SW 1271 (cell line): ENCODE results near the gene CDHR4.
"Not testable (repeated sequence)": the region's sequence is repeated elsewhere in the genome, so short reads cannot be mapped to it uniquely, and the experiment has no call there.

ENCODE experiments used
- DNase-seq, 2 experiments: peaks; one replicate each; lab custom pipeline; 2025; lab: John Stamatoyannopoulos, UW

CDHR4 gene, protein sequence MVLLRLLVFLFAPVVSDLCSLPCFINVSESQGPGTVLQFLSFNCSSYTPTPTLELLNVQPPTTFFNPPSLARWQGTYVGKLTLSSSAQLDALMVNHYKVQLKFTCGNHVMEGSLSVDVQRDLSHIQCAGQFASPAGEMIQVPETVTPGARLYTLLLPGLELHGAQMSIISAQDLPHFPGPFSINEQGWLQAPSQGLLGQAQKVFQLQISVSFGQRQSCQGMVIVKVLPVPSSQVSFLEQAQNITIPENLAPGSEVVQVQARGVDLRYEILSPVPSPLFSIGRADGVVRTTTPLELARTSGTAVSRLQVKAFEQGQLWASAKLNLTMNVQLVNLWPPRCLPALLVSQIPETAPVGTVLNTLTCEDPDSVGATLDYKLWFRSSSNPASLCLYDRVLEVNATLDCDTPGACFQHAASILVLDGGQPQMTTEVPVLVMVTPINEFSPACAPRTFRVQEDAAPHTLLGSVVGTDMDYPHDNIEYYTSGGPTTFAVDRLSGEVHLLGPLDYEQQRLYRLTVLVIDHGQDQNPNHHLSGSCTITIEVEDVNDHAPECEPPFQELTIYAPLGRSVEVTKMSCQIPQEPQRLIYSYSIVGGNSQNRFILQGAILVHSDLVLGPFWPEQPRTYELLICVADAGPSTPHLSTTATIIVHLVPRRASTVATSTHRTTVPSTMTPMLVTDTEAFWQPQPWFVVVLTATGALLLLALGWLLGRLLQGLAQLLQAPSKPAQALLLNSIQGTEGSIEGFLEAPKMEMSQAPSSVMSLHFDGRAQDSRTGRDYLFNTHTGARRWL

DNA sequence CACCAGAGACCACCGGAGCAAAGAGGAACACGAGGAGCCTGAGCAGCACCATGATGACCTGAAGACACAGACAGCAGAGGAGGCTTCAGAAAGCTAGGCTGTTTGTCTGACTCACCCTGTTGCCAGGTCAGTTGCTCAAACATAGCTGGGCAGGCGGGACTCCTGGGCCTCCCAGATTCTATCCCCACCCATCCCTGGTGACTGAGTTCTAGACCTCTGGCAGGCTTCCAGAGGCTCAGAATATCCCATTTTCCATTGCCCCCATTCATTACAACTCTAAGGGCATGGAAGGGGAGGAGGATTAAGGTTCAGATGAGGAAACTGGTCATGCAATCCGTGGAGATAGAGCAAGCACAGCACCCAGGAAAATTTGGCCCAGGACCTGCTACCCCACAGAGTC, at the start of gene CDHR4:
Gene CDHR4, minus strand, starts transcription at position 113 of the 400 bp plus-strand sequence. Its CDS starts 61 bp downstream, at position 52.
- DNase-seq, result peak in 1 of 2 experiments; percentile 4

DNA sequence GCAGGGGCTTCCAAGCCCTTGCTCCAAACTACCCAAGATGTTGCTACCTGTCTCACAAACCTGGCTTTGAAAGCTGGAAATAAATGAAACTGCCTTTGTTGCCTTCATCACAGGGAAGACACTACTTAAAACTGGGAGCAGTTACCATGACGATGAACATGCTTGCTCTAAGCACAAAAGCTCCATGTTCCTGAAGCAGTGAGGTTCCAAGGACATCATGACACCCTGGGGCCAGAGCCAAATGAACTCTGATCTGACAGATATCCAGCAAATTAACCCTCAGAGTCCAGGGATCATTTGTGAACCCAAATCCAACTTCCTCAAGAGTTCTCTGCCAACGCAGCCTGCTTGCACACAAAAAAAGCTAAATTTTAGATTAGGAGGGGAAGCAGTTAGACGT, 46.0 kb upstream of the CDHR4 start:
- DNase-seq, result no peak

DNA sequence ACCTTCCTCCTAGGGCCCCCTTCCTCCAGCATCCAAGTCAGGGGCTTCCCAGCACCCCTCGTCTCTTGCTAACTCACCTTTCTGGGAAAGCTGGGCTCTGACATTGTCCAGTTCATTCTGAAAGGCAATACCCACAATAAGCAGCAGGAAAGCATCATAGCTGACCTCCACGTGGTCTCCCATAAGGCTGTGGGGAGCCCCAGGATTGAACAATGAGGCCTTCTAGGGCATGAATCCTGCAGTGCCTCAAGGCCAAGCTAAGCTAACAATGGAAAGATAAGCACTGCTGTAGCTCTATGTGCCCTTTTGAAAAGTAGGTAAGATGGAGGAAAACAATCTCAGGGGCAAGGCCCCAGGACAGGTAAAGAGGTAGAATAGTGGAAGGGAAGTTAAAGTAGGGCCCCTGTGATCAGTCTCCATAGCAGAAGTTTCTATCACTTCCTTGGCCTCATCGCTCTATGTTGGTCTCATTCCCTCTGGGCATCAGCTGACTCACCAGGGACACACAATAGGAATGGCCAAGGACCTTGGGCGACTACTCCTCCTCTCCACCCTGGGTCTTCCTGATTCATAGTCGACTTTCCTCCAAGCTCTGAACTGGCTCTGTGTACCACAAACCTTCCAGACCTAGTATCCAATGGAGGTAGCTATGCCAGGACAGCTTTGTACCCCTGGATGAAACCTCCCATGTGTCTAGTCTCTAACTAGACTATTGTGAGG, 45.0 kb upstream of the CDHR4 start:
- DNase-seq, result no peak

DNA sequence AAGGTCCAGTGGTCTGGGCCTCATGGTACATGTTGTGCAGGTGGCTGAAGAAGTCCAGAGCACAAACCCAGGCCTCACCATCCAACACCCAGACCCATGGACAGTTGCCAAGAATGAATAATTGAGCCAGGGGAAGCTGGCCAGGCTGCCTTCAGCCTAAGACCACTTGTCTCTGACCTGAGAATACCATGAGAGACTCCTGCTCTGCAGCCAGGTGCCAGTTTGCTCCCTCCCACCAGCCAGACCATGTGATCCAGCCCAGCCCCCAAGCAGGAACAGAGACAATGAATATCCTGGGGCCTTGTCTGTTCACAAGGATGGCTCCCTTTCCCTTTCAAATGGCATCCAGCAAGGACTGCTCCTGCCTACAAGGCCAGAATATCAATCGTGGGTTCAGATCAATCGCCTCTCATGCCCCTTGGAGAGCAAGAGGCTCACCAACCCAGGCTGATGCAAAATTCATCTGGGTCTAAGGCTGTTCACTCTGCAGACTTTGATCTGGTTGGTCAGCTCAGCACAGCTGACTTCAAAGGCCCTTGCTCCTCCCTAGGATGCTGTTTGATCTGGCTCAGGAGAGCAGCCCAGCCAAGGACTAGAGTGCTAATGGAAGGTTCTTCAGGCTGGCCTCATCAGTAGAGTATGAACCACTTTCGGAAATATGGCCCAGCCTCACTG, 43.3 kb upstream of the CDHR4 start:
- no peak for DNase-seq

DNA sequence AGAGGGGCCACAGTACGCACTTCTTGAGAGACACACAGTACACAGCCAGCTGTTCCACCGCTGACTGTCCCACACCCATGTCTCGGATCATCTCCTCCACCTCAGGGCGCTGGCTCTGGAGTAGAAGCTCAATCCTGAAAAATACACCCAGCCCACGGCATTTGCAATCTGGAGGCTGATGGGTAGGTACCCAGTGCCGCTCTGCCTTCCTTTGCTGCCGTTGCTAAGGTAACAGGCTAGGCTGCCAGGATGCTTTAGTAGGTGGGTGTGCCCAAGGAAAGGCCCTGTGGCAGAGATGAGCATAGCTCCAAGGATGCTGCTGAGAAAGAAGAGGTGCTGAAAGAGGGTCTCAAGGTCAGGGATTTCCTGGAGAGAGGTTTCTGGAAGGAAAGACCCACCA, 42.1 kb upstream of the CDHR4 start:
- no peak for DNase-seq

DNA sequence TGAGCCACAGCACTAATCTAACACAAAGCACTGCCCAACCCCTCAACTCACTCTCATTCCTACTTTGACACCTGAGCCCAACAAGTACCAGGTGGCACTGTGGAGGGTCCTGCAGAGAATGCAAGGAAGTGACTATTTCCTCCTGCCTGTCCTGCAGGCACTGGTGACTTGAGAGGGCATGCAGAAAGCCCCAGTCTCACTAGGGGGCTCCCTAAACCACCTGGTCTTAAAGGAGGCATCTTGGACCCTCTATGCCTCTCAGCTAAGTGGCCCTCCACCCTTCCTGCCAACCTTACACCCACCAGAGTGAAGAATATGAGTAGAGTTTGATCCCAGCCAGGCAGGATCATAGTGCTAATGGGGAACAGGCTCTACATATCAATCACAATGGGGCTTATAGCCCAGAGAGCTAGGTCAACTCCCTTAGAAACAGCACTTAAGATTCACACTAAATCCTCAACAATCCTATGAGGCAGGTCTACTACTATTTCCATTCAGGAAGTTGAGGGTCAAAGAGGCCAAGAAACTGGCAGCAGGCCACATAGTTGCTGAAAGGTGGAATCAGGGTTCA, 41.5 kb upstream of the CDHR4 start:
- no peak for DNase-seq

DNA sequence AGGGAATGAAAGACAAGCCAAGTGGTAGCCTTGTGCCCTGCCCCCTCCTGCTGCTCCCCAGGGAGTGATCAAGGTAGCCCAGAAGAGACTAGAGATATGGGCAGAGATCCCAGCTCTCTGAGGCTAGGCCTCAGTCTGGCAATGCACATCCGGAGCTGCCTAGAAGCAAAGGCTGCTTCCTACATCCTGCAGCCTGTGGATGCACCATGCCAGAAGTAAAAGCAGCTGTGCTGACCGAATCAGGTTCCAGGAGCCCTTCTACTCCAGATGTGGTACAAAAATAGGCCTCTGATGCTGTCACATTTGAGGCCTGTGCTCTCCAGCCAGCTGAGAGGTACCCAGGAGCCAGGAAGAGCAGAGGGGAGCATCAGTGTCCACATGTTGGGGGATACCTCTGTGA, 40.7 kb upstream of the CDHR4 start:
- DNase-seq, result no peak

DNA sequence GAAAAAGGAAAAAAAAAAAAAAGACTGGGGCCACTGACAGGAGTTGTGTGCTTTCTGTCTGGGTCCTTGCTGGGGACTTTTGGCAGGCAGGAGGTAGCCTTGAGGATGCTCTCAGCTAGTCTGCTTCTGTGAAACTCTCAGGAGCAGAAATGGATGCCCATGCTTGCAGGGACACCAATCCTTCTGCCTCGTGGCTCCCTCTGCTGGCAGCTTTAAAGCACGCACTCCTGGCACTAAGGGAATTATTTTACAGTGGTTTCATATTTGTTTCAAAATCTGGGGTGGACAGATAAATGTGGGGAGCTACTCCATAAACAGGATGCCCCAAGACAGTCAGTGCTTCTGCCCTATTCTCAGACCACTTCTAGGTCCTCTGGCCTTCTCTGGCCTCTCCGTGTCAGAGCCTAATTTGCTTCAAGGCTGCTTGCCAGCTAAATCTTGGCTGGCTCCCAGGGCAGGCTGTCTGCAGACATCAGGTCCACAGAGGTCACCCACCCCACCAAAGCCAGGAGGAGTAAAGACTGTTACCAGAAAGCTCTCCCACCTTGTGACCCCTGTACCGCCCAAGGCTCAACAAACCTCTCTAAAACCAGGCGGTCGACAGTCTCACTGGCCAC, 39.6 kb upstream of the CDHR4 start:
- peak; percentile 33 to 47 for DNase-seq

DNA sequence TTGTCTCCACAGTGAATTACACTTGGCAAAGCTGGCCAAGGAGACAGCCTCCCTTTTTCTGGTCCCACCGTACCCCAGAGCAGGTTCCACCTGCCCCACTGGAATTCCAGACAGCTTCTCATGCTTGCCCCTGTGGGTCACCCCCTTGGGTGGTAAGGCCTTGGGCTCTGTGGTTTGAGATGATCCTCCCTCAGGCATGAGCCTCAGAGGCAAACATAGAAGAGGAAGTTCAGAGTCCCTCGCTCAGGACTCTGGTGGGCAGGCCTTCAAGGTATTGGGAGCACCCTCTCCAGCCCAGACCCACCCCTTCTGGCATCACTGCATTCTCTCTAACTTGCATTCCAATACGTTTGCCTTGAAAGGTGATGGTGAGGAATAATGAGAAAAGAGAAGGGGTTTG, 31.7 kb upstream of the CDHR4 start:
- no peak for DNase-seq

DNA sequence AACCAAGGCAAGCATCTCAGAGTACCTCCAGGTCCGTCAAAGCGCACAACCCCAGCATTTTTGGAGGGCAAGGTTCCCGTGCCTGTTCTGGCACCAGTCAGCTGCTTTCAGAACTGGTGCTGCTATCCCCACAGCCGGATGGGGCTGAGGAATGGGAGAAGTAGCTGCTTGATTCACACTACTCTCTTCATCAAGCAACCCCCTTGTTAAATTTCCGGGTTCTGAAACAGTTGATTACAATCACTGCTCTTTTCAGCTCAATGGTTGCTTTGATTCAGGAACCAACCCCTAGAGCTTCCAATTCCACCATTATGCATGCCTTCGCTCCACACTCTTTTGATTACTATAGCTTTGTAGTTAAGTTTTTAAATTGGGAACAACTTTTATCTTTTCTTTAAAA, 26.3 kb upstream of the CDHR4 start:
- DNase-seq, result no peak

DNA sequence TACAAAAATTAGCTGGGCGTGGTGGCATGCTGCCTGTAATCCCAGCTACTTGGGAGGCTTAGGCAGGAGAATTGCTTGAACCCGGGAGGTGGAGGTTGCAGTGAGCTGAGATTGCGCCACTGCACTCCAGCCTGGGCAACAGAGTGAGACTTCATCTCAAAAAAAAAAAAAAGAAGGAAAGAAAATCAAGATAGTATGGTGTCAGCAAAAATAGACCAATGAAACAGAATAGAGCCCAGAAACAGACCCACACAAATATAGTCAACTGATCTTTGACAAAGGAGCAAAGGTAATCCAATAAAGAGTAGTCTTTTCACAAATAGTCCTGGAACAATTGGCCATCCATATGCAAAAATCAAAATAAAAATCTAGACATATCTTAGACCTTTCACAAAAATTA, 23.5 kb upstream of the CDHR4 start:
- DNase-seq, result not testable (repeated sequence)

DNA sequence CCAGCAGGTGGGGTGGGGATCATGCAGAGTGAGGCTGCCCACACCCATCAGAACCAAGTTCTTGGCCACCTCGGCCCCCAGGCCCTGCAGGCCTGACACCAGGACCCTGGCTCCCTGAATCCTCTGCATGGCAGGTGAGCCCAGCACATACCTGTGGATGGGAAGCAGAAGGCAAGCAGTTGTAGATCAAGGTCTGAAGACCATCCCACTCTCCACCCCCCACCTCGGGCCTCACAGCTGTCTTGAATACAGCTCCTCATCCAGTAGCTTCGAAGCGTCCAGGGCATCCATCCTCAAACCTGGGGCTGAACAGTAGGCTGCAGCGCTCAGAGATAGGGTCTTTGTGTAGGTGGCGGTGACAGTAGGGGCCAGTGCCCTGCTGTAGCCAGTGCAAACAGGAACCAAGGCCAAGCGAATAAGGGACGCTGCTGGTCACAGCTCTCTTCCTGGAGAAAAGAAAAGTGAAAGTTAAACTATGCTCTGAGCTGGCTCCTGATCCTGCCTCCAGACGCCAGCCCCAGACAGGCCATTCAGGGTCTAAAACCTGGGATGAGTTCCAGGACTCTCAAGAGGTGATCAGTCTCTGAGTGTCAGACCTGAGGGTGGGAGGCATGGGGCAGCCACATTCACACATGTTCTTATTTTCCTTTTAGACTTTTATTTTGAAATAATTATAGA, 14.0 kb upstream of the CDHR4 start, which contains the start of gene UBA7:
Gene UBA7, minus strand, starts transcription at position 457 of the 678 bp plus-strand sequence. Its CDS starts 166 bp downstream, at position 291.
- peak in 1 of 2 experiments; percentile 12 for DNase-seq

DNA sequence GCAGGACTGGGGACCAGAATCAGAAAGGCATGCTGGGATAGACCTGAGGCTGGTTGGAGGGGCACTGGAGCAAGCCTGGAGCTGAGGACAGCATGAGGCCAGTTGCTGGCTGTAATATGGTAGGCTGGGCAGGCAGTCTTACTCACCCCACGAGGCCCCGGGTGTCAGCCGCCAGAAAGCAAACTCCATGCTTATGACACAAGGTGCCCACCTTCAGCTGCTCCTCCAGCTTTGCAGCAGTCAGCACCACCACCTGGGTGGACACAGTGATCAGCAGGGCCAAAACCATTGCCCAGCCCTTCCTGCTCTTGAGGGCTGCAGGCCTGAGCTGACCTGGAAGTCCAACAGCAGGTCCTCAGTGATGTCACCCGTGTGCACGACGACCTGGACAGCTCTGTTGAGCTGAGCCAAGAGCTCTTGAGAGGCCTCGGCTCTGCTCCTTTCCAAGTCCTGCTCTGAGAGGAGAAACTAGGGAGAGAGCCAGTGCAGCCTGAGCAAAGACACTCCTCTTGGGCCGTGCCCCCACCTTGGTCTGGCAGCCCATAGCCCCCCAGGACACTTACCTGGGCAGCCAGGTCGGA, 13.3 kb upstream of the CDHR4 start:
- DNase-seq, result no peak

DNA sequence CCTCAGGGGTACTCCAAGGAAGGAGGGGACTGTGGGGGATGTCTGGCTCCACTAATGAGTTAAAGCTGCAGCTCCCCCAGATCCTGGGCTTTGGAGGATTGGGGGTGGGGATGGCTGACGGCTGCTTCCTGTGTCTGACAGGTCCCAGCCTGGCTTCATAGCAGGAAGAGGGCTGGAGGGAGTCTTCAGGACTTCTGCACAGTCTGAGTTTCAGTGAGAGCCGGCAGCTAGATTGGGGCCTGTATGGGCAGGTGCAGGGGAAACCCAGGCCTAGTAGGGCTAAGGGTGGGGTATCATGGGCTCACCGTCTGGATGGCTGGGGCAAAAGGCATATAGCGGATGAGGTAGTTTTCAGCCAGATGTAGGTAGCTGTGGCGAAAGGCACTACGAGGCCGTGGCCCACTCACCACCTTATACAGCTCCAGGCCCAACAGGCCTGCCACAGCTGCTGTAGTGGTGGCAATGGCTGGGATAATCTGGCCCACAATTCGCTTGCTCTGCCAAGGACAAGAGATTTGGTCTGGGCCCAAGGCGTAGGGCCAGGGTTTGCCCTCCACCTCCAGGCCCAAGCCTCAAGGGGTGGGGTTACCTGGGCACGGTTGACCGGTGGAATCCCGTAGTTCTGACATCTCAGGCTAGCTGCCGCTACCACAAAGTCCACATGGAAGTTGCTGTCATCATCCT, 7.9 kb upstream of the CDHR4 start:
- DNase-seq, result no peak

DNA sequence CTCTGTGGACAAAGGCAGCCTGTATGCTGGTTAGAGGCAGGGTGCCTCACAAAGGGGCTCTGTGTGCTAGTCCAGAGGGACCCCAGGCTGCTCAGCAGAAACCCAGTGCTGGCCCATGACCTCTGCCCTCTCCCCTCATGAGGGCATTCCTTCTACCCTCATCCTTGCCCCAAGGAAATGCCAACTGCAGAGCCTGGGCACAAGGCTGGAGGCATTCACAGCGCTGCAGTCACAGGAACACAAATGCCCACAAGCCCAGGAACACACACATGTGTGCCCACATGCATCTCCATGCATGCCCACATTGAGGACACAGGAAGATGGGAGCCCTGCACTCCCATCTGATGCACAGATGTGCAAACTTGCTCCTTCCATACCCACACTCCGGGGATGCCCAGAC, 7.2 kb upstream of the CDHR4 start:
- no peak for DNase-seq

DNA sequence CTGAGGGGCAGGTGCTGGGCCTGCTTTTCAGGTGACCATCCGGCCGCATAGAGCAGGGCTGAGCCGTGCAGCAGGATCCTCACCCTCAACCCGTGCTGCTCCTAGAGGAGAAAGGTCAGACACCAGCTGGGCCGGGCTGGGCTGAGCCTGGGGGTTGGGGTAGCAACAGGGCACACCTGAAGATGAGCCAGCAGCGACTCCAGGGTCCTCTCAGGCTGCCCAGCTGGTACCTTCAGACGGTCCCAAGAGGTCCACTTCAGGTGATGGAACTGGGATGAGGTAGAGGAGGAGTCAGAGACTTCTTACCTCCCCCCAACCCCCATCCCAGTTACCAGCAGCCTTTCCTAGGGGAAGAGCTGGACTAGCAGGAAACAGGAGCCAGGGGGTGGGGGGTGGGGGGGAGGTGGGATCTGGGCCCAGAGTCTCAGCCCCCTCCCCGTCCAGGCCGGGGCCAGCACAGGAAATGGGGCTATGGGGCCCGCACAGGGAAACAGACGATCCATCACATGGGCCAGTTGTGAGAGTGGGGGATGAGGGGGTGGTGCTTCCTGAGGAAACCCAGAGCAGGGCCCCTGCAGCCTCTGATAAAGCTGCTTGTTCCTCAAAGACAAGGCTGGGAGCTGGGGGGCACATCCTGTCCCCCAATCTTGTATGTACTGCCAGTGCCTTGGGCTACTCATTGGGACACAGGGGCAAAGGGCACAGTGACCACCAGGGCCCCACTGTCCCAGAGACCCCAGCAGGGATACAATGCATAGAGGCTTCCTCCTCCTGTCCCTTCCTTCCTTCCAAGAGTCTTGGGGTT, 6.4 kb upstream of the CDHR4 start:
- no peak for DNase-seq

DNA sequence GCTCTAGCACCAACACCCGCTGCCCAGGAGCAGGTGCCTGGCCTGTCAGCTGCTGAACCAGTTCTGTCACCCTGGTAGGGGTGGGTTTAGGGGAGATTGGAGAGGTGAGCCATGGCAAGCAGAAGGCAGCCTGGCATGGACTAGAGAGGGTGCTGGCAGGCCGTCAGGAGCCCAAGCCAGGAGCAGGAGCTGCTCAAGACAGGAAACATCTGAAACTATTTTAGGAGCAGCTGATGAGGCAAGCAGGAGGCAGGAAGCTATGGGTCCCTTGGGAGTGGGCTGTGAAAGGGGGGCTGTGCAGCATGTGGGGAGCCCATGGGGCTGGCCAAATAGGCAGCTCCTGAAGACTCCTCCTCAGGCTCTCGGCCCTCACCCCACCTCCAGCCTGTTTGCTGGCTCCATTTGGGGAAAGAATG, 5.7 kb upstream of the CDHR4 start:
- DNase-seq, result no peak

DNA sequence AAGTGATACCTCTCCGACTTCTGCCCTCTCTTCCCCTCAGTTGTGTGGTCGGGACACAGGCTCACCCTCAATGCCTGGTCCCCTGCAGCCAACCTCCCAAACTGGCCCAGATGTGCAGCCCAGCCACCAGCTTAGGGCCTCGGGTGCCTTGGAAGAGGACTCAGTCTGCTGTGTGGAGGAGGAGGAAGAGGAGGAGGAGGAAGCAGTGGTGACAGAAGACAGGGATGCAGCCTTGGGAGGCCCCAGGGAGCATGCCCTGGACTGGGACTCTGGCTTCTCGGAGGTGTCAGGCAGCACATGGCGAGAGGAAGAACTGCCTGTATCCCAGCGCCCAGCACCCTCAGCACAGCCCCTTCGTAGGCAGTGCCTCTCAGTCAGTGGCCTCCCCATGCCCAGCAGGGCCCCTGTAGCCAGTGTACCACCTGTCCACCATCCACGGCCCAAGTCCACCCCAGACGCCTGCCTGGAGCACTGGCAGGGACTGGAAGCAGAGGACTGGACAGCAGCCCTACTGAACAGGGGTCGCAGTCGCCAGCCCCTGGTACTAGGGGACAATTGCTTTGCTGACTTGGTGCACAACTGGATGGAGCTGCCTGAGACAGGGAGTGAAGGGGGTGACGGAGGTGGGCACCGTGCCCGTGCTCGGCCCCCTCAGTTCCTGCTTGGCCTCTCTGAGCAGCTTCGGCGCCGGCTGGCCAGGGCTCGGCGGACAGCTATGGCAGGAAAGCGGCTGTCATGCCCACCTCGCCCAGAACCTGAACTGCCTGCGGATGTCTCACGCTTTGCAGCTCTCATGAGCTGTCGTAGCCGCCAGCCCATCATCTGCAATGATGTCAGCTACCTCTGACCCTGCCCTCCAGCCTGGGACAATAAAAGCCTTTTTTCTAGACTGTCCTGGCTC, 4.7 kb upstream of the CDHR4 start:
- DNase-seq, result no peak
